ENCODE data around the gene CARMIL3.

DNA sequence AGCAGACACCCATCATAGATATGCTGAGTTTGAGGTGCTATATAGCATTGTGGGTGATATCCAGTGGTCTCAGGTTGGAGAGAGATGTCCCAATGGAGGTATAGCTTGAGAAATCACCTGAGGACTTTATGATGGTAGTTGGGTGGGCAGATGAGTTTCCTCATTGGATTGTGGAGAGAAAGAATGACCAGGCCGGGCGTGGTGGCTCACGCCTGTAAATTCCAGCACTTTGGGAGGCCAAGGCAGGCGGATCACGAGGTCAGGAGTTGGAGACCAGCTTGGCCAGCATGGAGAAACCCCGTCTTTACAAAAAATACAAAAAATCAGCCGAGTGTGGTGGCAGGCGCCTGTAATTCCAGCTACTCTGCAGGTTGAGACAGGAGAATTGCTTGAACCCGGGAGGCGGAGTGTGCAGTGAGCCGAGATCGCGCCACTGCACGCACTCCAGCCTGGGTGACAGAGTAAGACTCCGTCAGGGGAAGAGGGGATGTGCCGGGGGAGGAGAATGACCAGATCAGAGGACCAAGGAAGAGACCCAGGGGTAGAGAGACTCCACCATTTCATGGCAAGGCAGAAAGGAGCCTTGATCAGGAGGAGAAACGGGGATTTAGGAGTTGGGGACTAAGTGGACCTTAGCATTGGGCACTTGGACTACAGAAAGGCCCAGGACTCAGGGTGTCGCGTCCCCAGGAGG is 41.5 kb downstream of the CARMIL3 start:
- TF ChIP-seq, protein P1, sequence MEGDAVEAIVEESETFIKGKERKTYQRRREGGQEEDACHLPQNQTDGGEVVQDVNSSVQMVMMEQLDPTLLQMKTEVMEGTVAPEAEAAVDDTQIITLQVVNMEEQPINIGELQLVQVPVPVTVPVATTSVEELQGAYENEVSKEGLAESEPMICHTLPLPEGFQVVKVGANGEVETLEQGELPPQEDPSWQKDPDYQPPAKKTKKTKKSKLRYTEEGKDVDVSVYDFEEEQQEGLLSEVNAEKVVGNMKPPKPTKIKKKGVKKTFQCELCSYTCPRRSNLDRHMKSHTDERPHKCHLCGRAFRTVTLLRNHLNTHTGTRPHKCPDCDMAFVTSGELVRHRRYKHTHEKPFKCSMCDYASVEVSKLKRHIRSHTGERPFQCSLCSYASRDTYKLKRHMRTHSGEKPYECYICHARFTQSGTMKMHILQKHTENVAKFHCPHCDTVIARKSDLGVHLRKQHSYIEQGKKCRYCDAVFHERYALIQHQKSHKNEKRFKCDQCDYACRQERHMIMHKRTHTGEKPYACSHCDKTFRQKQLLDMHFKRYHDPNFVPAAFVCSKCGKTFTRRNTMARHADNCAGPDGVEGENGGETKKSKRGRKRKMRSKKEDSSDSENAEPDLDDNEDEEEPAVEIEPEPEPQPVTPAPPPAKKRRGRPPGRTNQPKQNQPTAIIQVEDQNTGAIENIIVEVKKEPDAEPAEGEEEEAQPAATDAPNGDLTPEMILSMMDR (conservative IDR thresholded peaks at IDR 0.05; ENCODE audit: low read depth in 2 of 2) = no peak
- TF ChIP-seq POLR2AphosphoS5 (IDR thresholded peaks at IDR 0.05; ENCODE audit: low read depth) (no peak), EZH2 (IDR thresholded peaks at IDR 0.05; ENCODE audit: low read depth, unreplicated experiment) (no peak), CREB1 (CRISPR knock-in tag; IDR thresholded peaks at IDR 0.05; ENCODE audit: low read depth) (no peak), EZH2phosphoT487 (IDR thresholded peaks at IDR 0.05; ENCODE audit: unreplicated experiment) (no peak), JUNB (IDR thresholded peaks at IDR 0.05; ENCODE audit: unreplicated experiment) (no peak), ZNF331 (CRISPR knock-in tag; IDR thresholded peaks at IDR 0.05; ENCODE audit: low read depth) (no peak), ZNF114 (CRISPR knock-in tag; IDR thresholded peaks at IDR 0.05) (no peak)
- TF ChIP-seq, protein P2, sequence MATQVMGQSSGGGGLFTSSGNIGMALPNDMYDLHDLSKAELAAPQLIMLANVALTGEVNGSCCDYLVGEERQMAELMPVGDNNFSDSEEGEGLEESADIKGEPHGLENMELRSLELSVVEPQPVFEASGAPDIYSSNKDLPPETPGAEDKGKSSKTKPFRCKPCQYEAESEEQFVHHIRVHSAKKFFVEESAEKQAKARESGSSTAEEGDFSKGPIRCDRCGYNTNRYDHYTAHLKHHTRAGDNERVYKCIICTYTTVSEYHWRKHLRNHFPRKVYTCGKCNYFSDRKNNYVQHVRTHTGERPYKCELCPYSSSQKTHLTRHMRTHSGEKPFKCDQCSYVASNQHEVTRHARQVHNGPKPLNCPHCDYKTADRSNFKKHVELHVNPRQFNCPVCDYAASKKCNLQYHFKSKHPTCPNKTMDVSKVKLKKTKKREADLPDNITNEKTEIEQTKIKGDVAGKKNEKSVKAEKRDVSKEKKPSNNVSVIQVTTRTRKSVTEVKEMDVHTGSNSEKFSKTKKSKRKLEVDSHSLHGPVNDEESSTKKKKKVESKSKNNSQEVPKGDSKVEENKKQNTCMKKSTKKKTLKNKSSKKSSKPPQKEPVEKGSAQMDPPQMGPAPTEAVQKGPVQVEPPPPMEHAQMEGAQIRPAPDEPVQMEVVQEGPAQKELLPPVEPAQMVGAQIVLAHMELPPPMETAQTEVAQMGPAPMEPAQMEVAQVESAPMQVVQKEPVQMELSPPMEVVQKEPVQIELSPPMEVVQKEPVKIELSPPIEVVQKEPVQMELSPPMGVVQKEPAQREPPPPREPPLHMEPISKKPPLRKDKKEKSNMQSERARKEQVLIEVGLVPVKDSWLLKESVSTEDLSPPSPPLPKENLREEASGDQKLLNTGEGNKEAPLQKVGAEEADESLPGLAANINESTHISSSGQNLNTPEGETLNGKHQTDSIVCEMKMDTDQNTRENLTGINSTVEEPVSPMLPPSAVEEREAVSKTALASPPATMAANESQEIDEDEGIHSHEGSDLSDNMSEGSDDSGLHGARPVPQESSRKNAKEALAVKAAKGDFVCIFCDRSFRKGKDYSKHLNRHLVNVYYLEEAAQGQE (IDR thresholded peaks at IDR 0.05; ENCODE audit: unreplicated experiment) = no peak
- TF ChIP-seq, protein P3, sequence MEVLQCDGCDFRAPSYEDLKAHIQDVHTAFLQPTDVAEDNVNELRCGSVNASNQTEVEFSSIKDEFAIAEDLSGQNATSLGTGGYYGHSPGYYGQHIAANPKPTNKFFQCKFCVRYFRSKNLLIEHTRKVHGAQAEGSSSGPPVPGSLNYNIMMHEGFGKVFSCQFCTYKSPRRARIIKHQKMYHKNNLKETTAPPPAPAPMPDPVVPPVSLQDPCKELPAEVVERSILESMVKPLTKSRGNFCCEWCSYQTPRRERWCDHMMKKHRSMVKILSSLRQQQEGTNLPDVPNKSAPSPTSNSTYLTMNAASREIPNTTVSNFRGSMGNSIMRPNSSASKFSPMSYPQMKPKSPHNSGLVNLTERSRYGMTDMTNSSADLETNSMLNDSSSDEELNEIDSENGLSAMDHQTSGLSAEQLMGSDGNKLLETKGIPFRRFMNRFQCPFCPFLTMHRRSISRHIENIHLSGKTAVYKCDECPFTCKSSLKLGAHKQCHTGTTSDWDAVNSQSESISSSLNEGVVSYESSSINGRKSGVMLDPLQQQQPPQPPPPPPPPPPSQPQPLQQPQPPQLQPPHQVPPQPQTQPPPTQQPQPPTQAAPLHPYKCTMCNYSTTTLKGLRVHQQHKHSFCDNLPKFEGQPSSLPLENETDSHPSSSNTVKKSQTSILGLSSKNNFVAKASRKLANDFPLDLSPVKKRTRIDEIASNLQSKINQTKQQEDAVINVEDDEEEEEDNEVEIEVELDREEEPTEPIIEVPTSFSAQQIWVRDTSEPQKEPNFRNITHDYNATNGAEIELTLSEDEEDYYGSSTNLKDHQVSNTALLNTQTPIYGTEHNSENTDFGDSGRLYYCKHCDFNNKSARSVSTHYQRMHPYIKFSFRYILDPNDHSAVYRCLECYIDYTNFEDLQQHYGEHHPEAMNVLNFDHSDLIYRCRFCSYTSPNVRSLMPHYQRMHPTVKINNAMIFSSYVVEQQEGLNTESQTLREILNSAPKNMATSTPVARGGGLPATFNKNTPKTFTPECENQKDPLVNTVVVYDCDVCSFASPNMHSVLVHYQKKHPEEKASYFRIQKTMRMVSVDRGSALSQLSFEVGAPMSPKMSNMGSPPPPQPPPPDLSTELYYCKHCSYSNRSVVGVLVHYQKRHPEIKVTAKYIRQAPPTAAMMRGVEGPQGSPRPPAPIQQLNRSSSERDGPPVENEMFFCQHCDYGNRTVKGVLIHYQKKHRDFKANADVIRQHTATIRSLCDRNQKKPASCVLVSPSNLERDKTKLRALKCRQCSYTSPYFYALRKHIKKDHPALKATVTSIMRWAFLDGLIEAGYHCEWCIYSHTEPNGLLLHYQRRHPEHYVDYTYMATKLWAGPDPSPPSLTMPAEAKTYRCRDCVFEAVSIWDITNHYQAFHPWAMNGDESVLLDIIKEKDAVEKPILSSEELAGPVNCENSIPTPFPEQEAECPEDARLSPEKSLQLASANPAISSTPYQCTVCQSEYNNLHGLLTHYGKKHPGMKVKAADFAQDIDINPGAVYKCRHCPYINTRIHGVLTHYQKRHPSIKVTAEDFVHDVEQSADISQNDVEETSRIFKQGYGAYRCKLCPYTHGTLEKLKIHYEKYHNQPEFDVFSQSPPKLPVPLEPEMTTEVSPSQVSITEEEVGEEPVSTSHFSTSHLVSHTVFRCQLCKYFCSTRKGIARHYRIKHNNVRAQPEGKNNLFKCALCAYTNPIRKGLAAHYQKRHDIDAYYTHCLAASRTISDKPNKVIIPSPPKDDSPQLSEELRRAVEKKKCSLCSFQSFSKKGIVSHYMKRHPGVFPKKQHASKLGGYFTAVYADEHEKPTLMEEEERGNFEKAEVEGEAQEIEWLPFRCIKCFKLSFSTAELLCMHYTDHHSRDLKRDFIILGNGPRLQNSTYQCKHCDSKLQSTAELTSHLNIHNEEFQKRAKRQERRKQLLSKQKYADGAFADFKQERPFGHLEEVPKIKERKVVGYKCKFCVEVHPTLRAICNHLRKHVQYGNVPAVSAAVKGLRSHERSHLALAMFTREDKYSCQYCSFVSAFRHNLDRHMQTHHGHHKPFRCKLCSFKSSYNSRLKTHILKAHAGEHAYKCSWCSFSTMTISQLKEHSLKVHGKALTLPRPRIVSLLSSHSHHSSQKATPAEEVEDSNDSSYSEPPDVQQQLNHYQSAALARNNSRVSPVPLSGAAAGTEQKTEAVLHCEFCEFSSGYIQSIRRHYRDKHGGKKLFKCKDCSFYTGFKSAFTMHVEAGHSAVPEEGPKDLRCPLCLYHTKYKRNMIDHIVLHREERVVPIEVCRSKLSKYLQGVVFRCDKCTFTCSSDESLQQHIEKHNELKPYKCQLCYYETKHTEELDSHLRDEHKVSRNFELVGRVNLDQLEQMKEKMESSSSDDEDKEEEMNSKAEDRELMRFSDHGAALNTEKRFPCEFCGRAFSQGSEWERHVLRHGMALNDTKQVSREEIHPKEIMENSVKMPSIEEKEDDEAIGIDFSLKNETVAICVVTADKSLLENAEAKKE (CRISPR knock-in tag; IDR thresholded peaks at IDR 0.05) = no peak
